SK-N-SH treated with all-trans-retinoic acid at 6 μM for 48 hours (cell line): ENCODE data around the gene RPL27A.

ENCODE experiments used
- ATAC-seq: fragments of 200-7000 bp; cut with Tn5 transposase; 3 replicates; pipeline ENCODE4 v1.9.1; 2020; ENCODE audit warnings: mild to moderate bottlenecking, moderate library complexity
- ARNTL ChIP-seq: fragments of 450-650 bp; formaldehyde crosslinking; IDR thresholded peaks from 2 replicates; pipeline ENCODE4 v1.5.0; 2020; ENCODE audit warnings: low read depth, mild to moderate bottlenecking, moderate library complexity, borderline replicate concordance
- BACH2 ChIP-seq: fragments of 250-450 bp; sonication (Bioruptor Pico); IDR thresholded peaks from 2 replicates; pipeline ENCODE4 v1.9.0; 2021; ENCODE audit warnings: mild to moderate bottlenecking, borderline replicate concordance
- CSDC2 ChIP-seq: fragments of 250-450 bp; sonication (Bioruptor Pico); IDR thresholded peaks from 2 replicates; pipeline ENCODE4 v1.5.0; 2020; ENCODE audit warnings: mild to moderate bottlenecking, moderate library complexity
- GLIS3 ChIP-seq: fragments of 250-450 bp; sonication (Bioruptor Pico); IDR thresholded peaks from 2 replicates; pipeline ENCODE4 v1.5.0; 2020; ENCODE audit warnings: mild to moderate bottlenecking, moderate library complexity
- ISL1 ChIP-seq: fragments of 250-450 bp; sonication (Bioruptor Pico); IDR thresholded peaks from 2 replicates; pipeline ENCODE4 v2.1.2; 2022; ENCODE audit warnings: mild to moderate bottlenecking, moderate library complexity
- OSR1 ChIP-seq: fragments of 250-450 bp; sonication (Bioruptor Pico); IDR thresholded peaks from 2 replicates; pipeline ENCODE4 v1.8.0; 2022; ENCODE audit warnings: moderate library complexity, mild to moderate bottlenecking, inconsistent platforms
- PPARA ChIP-seq: fragments of 250-450 bp; sonication (Bioruptor Pico); IDR thresholded peaks from 2 replicates; pipeline ENCODE4 v1.5.0; 2020; ENCODE audit warnings: mild to moderate bottlenecking, borderline replicate concordance
- RARB ChIP-seq: fragments of 250-450 bp; sonication (Bioruptor Pico); IDR thresholded peaks from 2 replicates; pipeline ENCODE4 v1.8.0; 2021; ENCODE audit warnings: mild to moderate bottlenecking, moderate library complexity
- SNAI2 ChIP-seq: fragments of 250-450 bp; sonication (Bioruptor Pico); IDR thresholded peaks from 2 replicates; pipeline ENCODE4 v1.5.0; 2020; ENCODE audit warnings: mild to moderate bottlenecking, moderate library complexity
- TCF4 ChIP-seq: fragments of 250-450 bp; sonication (Bioruptor Pico); IDR thresholded peaks from 2 replicates; pipeline ENCODE4 v1.8.0; 2021; ENCODE audit warnings: mild to moderate bottlenecking, moderate library complexity, borderline replicate concordance
- TOX ChIP-seq: fragments of 250-450 bp; sonication (Bioruptor Pico); IDR thresholded peaks from 2 replicates; pipeline ENCODE4 v1.8.0; 2021; ENCODE audit warnings: mild to moderate bottlenecking, moderate library complexity, borderline replicate concordance
- ZC3H10 ChIP-seq: fragments of 250-450 bp; sonication (Bioruptor Pico); IDR thresholded peaks from 2 replicates; pipeline ENCODE4 v1.5.1; 2021; ENCODE audit warnings: mild to moderate bottlenecking, moderate library complexity
- ZFP3 ChIP-seq: fragments of 250-450 bp; sonication (Bioruptor Pico); IDR thresholded peaks from 2 replicates; pipeline ENCODE4 v1.5.0; 2020; ENCODE audit warnings: mild to moderate bottlenecking, moderate library complexity
- ZFP30 ChIP-seq: fragments of 450-650 bp; formaldehyde crosslinking; IDR thresholded peaks from 2 replicates; pipeline ENCODE4 v1.5.0; 2022; ENCODE audit warnings: mild to moderate bottlenecking, moderate library complexity
- ZNF565 ChIP-seq: fragments of 450-650 bp; formaldehyde crosslinking; conservative IDR thresholded peaks from 2 replicates; pipeline ENCODE4 v1.5.0; 2020; ENCODE audit warnings: low read depth, mild to moderate bottlenecking, moderate library complexity
- ZNF70 ChIP-seq: fragments of 450-650 bp; formaldehyde crosslinking; IDR thresholded peaks from 2 replicates; pipeline ENCODE4 v1.5.0; 2020; ENCODE audit warnings: mild to moderate bottlenecking, moderate library complexity
- ZNF8 ChIP-seq: fragments of 450-650 bp; formaldehyde crosslinking; IDR thresholded peaks from 2 replicates; pipeline ENCODE4 v1.5.0; 2020; ENCODE audit warnings: mild to moderate bottlenecking, moderate library complexity
- TF ChIP-seq, protein P1 (sequence below): fragments of 250-450 bp; sonication (Bioruptor Pico); IDR thresholded peaks from 2 replicates; pipeline ENCODE4 v1.5.1; 2021; ENCODE audit warnings: mild to moderate bottlenecking, moderate library complexity
- TF ChIP-seq, protein P2 (sequence below): fragments of 250-450 bp; sonication (Bioruptor Pico); IDR thresholded peaks from 2 replicates; pipeline ENCODE4 v1.8.0; 2020; ENCODE audit warnings: mild to moderate bottlenecking, moderate library complexity, borderline replicate concordance
- TF ChIP-seq, protein P3 (sequence below): fragments of 250-450 bp; sonication (Bioruptor Pico); IDR thresholded peaks from 2 replicates; pipeline ENCODE4 v1.8.0; 2021; ENCODE audit warnings: low read depth, mild to moderate bottlenecking, moderate library complexity, borderline replicate concordance
- TF ChIP-seq, protein P4 (sequence below): fragments of 250-450 bp; sonication (Bioruptor Pico); IDR thresholded peaks from 2 replicates; pipeline ENCODE4 v1.5.0; 2020; ENCODE audit warnings: mild to moderate bottlenecking, moderate library complexity
- TF ChIP-seq, protein P5 (sequence below): fragments of 250-450 bp; sonication (Bioruptor Pico); IDR thresholded peaks from 2 replicates; pipeline ENCODE4 v1.5.1; 2020; ENCODE audit warnings: low read depth, mild to moderate bottlenecking, moderate library complexity

RPL27A gene

DNA sequence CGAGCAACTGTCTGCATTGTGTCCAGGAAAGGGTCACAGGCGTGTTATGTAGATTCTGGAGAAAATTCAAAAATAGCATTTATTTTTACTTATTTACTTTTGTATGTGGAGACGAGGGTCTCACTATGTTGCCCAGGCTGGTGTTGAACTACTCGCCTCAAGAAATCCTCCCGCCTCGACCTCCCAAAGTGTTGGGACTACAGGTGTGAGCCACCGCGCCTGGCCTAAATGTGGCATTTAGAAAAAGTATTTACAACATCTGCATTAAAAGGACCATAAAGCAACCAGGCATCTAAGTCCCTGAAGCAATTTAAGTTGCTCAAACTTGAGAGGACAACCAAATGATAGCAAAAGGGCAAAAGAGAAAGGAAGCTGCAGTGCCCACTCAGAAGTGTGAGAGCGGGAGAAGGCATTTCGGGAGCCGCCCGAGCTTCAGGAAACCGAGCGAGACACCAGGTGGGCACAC, 722 bp upstream of the RPL27A start:
- peak; percentile 37; the same call in 2 of the 3 replicates for ATAC-seq
- no peak for TF ChIP-seq ISL1
- no peak for TF ChIP-seq OSR1
- TF ChIP-seq GLIS3 (CRISPR knock-in tag), result no peak
- no peak for TF ChIP-seq ZC3H10
- TF ChIP-seq, protein P1, sequence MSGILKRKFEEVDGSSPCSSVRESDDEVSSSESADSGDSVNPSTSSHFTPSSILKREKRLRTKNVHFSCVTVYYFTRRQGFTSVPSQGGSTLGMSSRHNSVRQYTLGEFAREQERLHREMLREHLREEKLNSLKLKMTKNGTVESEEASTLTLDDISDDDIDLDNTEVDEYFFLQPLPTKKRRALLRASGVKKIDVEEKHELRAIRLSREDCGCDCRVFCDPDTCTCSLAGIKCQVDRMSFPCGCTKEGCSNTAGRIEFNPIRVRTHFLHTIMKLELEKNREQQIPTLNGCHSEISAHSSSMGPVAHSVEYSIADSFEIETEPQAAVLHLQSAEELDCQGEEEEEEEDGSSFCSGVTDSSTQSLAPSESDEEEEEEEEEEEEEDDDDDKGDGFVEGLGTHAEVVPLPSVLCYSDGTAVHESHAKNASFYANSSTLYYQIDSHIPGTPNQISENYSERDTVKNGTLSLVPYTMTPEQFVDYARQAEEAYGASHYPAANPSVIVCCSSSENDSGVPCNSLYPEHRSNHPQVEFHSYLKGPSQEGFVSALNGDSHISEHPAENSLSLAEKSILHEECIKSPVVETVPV (CRISPR knock-in tag), result no peak
- no peak for TF ChIP-seq BACH2 (CRISPR knock-in tag)
- TF ChIP-seq CSDC2, result no peak
- TF ChIP-seq RARB (CRISPR knock-in tag), result no peak
- no peak for TF ChIP-seq ZNF70 (CRISPR knock-in tag)
- TF ChIP-seq SNAI2 (CRISPR knock-in tag), result no peak
- TF ChIP-seq, protein P2, sequence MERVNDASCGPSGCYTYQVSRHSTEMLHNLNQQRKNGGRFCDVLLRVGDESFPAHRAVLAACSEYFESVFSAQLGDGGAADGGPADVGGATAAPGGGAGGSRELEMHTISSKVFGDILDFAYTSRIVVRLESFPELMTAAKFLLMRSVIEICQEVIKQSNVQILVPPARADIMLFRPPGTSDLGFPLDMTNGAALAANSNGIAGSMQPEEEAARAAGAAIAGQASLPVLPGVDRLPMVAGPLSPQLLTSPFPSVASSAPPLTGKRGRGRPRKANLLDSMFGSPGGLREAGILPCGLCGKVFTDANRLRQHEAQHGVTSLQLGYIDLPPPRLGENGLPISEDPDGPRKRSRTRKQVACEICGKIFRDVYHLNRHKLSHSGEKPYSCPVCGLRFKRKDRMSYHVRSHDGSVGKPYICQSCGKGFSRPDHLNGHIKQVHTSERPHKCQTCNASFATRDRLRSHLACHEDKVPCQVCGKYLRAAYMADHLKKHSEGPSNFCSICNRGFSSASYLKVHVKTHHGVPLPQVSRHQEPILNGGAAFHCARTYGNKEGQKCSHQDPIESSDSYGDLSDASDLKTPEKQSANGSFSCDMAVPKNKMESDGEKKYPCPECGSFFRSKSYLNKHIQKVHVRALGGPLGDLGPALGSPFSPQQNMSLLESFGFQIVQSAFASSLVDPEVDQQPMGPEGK, result no peak
- TF ChIP-seq ARNTL (CRISPR knock-in tag), result no peak
- TF ChIP-seq, protein P3, sequence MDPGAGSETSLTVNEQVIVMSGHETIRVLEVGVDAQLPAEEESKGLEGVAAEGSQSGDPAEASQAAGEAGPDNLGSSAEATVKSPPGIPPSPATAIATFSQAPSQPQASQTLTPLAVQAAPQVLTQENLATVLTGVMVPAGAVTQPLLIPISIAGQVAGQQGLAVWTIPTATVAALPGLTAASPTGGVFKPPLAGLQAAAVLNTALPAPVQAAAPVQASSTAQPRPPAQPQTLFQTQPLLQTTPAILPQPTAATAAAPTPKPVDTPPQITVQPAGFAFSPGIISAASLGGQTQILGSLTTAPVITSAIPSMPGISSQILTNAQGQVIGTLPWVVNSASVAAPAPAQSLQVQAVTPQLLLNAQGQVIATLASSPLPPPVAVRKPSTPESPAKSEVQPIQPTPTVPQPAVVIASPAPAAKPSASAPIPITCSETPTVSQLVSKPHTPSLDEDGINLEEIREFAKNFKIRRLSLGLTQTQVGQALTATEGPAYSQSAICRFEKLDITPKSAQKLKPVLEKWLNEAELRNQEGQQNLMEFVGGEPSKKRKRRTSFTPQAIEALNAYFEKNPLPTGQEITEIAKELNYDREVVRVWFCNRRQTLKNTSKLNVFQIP (CRISPR knock-in tag), result no peak
- no peak for TF ChIP-seq ZNF8 (CRISPR knock-in tag)
- no peak for TF ChIP-seq PPARA (CRISPR knock-in tag)
- TF ChIP-seq ZFP3 (CRISPR knock-in tag), result no peak
- no peak for TF ChIP-seq ZNF565 (CRISPR knock-in tag)
- TF ChIP-seq, protein P4, sequence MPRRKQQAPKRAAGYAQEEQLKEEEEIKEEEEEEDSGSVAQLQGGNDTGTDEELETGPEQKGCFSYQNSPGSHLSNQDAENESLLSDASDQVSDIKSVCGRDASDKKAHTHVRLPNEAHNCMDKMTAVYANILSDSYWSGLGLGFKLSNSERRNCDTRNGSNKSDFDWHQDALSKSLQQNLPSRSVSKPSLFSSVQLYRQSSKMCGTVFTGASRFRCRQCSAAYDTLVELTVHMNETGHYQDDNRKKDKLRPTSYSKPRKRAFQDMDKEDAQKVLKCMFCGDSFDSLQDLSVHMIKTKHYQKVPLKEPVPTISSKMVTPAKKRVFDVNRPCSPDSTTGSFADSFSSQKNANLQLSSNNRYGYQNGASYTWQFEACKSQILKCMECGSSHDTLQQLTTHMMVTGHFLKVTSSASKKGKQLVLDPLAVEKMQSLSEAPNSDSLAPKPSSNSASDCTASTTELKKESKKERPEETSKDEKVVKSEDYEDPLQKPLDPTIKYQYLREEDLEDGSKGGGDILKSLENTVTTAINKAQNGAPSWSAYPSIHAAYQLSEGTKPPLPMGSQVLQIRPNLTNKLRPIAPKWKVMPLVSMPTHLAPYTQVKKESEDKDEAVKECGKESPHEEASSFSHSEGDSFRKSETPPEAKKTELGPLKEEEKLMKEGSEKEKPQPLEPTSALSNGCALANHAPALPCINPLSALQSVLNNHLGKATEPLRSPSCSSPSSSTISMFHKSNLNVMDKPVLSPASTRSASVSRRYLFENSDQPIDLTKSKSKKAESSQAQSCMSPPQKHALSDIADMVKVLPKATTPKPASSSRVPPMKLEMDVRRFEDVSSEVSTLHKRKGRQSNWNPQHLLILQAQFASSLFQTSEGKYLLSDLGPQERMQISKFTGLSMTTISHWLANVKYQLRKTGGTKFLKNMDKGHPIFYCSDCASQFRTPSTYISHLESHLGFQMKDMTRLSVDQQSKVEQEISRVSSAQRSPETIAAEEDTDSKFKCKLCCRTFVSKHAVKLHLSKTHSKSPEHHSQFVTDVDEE (CRISPR knock-in tag), result no peak
- no peak for TF ChIP-seq TOX (CRISPR knock-in tag)

DNA sequence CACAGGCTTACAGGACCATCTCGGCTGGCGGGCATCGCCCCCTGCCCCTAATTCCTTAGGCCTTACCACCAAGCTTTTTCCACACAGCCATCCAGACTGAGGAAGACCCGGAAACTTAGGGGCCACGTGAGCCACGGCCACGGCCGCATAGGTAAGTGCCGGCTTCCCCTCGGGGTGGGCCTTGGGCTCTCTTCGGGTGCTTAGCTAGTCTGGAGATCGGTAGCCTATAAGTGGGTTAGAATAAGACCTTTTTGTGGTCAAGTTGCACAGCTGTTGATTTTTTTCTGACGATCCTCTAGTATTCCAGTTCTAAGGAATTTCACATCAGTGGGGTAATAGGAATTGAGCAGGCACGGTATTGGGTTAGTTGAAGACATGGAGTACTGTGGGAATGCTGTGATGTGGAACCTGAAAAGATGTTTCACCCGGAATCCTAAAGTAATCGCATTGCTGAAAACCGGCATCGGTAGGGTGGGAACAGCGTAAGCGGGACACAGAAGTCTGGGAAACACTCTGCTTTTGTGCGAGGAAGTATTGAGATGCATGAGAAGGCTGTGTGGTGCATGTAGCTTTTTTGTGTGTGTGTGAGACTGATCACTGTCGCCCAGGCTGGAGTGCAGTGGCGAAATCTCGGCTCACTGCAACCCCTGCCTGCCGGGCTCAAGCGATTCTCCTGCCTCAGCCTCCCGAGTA, 669 bp downstream of the RPL27A start:
- TF ChIP-seq ARNTL (CRISPR knock-in tag) (no peak), ZFP30 (no peak), BACH2 (CRISPR knock-in tag) (no peak), SNAI2 (CRISPR knock-in tag) (no peak), ZC3H10 (no peak), ZFP3 (CRISPR knock-in tag) (no peak), ZNF70 (CRISPR knock-in tag) (no peak), OSR1 (no peak), TOX (CRISPR knock-in tag) (no peak), GLIS3 (CRISPR knock-in tag) (no peak), ZNF565 (CRISPR knock-in tag) (no peak), TCF4 (CRISPR knock-in tag) (no peak), ZNF8 (CRISPR knock-in tag) (no peak)
- TF ChIP-seq, protein P3 (CRISPR knock-in tag), result no peak
- TF ChIP-seq, protein P5, sequence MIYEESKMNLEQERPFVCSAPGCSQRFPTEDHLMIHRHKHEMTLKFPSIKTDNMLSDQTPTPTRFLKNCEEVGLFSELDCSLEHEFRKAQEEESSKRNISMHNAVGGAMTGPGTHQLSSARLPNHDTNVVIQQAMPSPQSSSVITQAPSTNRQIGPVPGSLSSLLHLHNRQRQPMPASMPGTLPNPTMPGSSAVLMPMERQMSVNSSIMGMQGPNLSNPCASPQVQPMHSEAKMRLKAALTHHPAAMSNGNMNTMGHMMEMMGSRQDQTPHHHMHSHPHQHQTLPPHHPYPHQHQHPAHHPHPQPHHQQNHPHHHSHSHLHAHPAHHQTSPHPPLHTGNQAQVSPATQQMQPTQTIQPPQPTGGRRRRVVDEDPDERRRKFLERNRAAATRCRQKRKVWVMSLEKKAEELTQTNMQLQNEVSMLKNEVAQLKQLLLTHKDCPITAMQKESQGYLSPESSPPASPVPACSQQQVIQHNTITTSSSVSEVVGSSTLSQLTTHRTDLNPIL (CRISPR knock-in tag), result no peak
- ATAC-seq, result no peak
